HG03095 (cell line): ENCODE data around the gene DRD3.

Source experiments
- ATAC-seq: cut with Tn5 transposase; IDR thresholded peaks from one replicate; pipeline ENCODE4 v1.9.1; 2021; ENCODE audit warnings: moderate library complexity; ENCODE audit not compliant: unreplicated experiment

Gene DRD3

GRCh38 chr3:114178770-114179368 is at the start of gene DRD3:
Gene DRD3, minus strand, starts transcription at chr3:114179052. Its CDS starts 7,060 bp downstream, at chr3:114171992.
- no peak for ATAC-seq

GRCh38 chr3:114227076-114227475 is 48.2 kb upstream of the DRD3 start:
- no peak for ATAC-seq

DNA sequence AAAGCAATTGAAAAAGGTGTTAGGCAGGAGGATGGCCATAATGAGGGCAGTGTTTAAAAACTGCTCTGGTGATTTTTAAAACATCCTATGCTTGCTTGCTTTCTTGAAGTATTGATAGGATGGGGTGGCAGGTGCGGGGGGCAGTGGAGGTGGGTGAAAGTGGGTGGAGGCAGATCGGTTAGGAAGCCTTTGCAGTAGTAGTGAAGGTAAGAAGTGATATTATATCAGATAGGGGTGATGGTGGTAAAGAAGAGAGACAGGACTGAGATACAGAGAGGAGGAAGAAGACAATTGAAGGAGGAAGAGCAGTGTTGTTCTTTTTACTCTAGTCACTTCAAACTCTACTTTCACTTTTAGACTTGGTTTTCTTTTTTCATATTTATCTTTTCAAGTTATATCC is 47.5 kb upstream of the DRD3 start:
- ATAC-seq: no peak

DNA sequence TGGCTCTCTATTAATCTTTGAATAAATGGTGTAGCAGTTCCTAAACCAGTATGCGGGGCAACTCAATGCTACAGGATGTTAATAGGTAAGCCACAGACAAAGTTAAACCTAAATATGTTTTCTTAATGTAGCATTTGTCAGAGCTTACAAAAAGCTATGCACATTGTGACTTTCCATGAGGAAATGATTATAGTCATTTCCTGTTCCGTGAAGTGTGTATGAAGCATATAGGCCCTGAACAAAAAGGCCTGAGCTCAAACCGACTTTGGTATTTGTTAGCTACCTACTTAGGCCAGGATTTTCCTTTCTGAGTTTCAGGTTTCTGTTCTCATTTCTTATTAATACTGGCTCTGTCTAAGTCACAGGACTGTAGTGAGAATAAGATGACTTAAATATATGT is 44.3 kb upstream of the DRD3 start:
- ATAC-seq: peak; percentile 78

GRCh38 chr3:114221881-114222264 is 43.0 kb upstream of the DRD3 start:
- ATAC-seq: no peak

DNA sequence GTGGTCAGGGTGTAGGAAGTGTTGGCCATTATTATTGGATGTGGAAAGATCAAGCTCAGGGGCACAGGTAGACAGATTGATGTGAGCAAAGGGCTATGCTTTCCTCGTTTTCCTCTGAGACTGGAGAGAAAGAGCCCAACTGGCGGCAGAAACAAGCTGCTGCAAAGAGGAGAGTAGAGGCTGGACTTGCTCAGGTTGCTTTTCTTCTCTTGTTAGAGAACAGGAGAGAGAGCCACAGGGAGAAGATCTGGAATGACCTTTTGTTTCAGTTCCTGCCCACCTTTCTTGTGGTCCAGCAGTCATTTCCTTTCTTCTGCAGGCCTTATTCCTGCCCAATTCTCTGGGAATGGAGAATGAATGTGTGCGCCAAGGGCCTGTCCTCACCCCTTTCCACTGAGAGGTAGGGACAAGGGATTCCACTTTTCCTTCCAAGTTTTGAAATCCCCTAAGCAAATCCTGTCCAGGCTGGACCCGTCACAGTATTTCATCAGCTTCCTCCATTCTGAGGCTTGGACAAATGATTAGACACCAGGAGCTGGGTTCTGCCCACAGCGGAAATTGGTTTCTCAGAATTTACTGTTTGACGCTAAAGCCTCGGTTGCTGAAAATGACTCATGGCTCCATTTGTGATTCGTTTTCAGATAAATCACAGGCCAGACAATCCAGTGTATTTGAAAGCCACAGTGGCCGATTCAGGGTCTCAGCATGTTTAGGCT is 42.5 kb upstream of the DRD3 start:
- peak; percentile 38 for ATAC-seq

GRCh38 chr3:114219741-114220140 is 40.9 kb upstream of the DRD3 start:
- ATAC-seq: no peak

- ATAC-seq: no peak
Observed at GRCh38 chr3:114218578-114219185, 39.8 kb upstream of the DRD3 start.

GRCh38 chr3:114218006-114218405 is 39.2 kb upstream of the DRD3 start:
- ATAC-seq: no peak

DNA sequence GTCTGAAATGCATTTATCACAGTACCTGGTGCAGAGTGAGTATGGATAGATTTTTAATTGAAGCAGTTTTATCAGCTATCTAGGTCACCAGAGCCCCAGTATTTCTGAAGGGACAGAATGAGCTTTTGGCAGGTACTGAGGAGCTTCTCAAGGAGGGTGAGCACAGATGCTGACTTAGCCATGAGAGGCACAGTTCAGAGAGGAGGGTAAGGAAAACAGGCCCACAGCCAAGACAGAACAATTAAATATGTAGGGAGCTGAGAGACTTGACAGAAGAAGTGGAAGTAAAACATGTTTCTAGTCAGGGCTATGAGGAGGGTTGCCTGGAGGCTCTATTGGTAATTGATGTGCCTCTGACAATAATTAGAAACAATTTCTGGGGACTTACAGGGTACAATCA is 38.4 kb upstream of the DRD3 start:
- ATAC-seq: no peak

- no peak for ATAC-seq
Observed at GRCh38 chr3:114216186-114216970, 37.5 kb upstream of the DRD3 start.

- ATAC-seq: no peak
Observed at GRCh38 chr3:114214542-114215341, 35.9 kb upstream of the DRD3 start.

DNA sequence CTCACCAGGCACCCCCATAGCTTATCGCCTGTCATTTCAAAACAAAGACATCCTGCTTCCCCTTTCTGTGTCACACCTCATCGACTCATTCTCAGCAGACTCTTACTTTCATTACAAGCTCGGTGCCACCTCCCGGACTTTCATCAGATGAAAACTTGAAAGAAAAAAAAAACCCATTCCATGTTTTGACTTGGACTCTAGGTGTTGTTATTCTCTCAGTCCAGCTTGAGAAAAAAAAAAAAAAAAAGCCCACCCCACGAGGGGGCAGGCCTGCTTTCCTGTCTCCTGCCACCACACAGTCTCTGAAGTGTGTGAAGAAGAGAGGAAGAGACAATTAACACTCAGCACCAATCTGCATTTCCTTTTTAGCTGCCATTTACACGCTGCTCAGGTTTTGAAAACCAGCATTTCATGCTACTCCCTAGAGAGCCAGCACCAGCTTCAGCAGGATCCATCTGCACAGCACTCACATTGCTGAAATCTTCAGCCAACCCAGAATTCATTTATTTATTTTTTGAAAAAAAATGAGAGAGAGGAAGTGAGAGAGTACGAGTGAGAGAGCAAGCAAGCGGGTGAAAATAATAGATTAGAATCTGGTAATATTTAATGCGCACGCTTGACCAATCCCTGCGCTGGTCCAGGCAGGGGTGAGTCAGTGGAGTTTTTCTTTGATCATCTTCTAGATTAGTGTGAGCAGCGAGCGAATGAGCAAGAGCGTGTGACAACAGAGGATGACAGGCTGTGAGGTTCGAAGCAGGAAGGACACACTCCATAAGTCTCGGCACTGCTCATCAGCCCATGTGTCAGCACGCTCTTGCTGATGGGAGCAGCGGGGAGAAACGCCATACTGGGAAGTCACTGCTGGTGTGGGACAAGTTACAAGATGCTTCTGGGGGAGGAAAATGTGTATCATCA is 35.0 kb upstream of the DRD3 start:
- ATAC-seq: peak; percentile 87

- ATAC-seq: peak; percentile 5
Observed at GRCh38 chr3:114213292-114213626, 34.4 kb upstream of the DRD3 start.

- no peak for ATAC-seq
Observed at GRCh38 chr3:114212646-114213045, 33.8 kb upstream of the DRD3 start.

- ATAC-seq: peak; percentile 83
Observed at GRCh38 chr3:114207768-114208167, 28.9 kb upstream of the DRD3 start.

GRCh38 chr3:114206342-114206741 is 27.5 kb upstream of the DRD3 start:
- no peak for ATAC-seq

- no peak for ATAC-seq
Observed at GRCh38 chr3:114205541-114205940, 26.7 kb upstream of the DRD3 start.

GRCh38 chr3:114194750-114195149 is 15.9 kb upstream of the DRD3 start:
- no peak for ATAC-seq

DNA sequence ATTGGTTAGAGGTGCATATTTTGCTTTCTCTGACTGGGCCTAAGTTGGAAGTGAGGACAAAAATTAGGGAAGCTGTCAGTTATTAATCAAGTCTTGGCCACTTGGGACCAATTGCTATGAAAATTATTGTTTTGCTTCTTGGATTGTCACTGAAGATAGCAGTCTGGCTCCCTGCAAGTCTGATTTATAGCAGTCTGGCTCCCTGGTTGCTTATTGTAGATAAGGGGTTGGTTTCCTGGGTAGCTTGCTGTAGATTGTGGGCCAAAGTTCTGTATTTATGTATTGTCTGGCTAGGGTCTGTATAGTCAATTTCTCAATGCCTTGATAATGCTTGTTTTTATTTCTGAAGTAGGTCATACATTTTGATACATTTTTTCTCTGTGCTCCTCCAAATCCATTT is 13.3 kb upstream of the DRD3 start:
- no peak for ATAC-seq
